HepG2 (cell line): ENCODE results near the gene LYST. TPM values are rescaled to one million over a fixed set of nuclear protein-coding genes. Genes with fewer than 3 reads are reported as not detected.
A peak's percentile ranks its signal among the peaks of the same experiment; 100 is the strongest.

ENCODE experiments used
- ATAC-seq: fragments of 200-7000 bp; cut with Tn5 transposase; 3 replicates; pipeline ENCODE4 v1.9.1; 2020; ENCODE audit warnings: mild to moderate bottlenecking, moderate library complexity
- BruUV-seq: library from RNA; stranded (reverse); fragments of 400-500 nt; replicated peaks from 2 replicates; lab custom pipeline; 2021; lab: Mats Ljungman, UMichigan
- CTCF ChIA-PET: fragments of 300-600 bp; formaldehyde crosslinking; extraction: SDS; loops from one replicate; lab custom pipeline; 2021; ENCODE audit warnings: low total read pairs, inconsistent platforms, low intra/inter-chr PET ratio; lab: Yijun Ruan, JAX
- POLR2A ChIA-PET: fragments of 350-600 bp; sonication (Branson Sonifier 250); formaldehyde crosslinking; loops from one replicate; lab custom pipeline; 2020; ENCODE audit warnings: antibody characterized with exemption, inconsistent platforms; lab: Yijun Ruan, JAX
- DNase-seq: peaks from one replicate; pipeline ENCODE4 v3.0.0-alpha.2; 2015; ENCODE audit warnings: low spot score
- FAIRE-seq: peaks from 3 replicates; lab custom pipeline; 2011; peaks lifted over from hg19 to GRCh38; lab: Jason Lieb, UNC
- H2AFZ ChIP-seq: one replicate; pipeline ENCODE4 v1.6.1; 2011; ENCODE audit warnings: low read length, inconsistent platforms
- H3K27ac ChIP-seq: fragments of 300-600 bp; 3 replicates; pipeline ENCODE4 v1.8.0; 2011; ENCODE audit warnings: mixed run types, mild to moderate bottlenecking, mixed read lengths, low read length, inconsistent platforms; ENCODE audit not compliant: insufficient read depth; ENCODE audit errors: extremely low read length
- H3K27me3 ChIP-seq, 2 experiments: fragments of 200-600 bp in 1 of 2; 2 replicates in 1 of 2; 3 replicates in 1 of 2; pipeline versions ENCODE4 v1.6.0 to v1.8.0; 2011; ENCODE audit warnings: low read length in 2 of 2, mild to moderate bottlenecking in 2 of 2, moderate library complexity in 2 of 2, inconsistent platforms in 1 of 2; ENCODE audit not compliant: insufficient read depth in 2 of 2, control insufficient read depth in 1 of 2
- H3K36me3 ChIP-seq, 2 experiments: fragments of 200-600 bp in 1 of 2; replicated peaks in 1 of 2; 2 replicates in 1 of 2; 3 replicates in 1 of 2; pipeline versions ENCODE4 v1.5.1 to v1.8.0; 2011; ENCODE audit warnings: low read length in 2 of 2, inconsistent platforms in 1 of 2; ENCODE audit not compliant: insufficient read depth in 2 of 2, control insufficient read depth in 1 of 2
- H3K4me1 ChIP-seq: 2 replicates; pipeline ENCODE4 v1.5.1; 2012; ENCODE audit warnings: low read length, inconsistent platforms; ENCODE audit not compliant: insufficient read depth
- H3K4me2 ChIP-seq: 2 replicates; pipeline ENCODE4 v1.6.0; 2011; ENCODE audit warnings: low read depth, low read length, inconsistent platforms
- H3K4me3 ChIP-seq, 3 experiments: fragments of 200-600 bp in 1 of 3; sonication (generic), shearing (Covaris generic) in 1 of 3; replicated peaks in 1 of 3; 2 replicates each; pipeline ENCODE4 v1.5.1; 2011 to 2016; ENCODE audit warnings: low read length in 3 of 3, inconsistent platforms in 2 of 3, low read depth in 2 of 3, mild to moderate bottlenecking in 2 of 3, control low read depth in 1 of 3, mixed read lengths in 1 of 3; ENCODE audit not compliant: insufficient read depth in 1 of 3
- H3K79me2 ChIP-seq: one replicate; pipeline ENCODE4 v1.6.1; 2011; ENCODE audit warnings: low read length, inconsistent platforms; ENCODE audit not compliant: insufficient read depth
- H3K9ac ChIP-seq: 2 replicates; pipeline ENCODE4 v1.6.0; 2011; ENCODE audit warnings: mild to moderate bottlenecking, low read depth, low read length, inconsistent platforms; ENCODE audit not compliant: insufficient read depth
- H3K9me3 ChIP-seq: 2 replicates; pipeline ENCODE4 v1.5.1; 2012; ENCODE audit warnings: mild to moderate bottlenecking, low read length
- H4K20me1 ChIP-seq: 2 replicates; pipeline ENCODE4 v1.6.0; 2011; ENCODE audit warnings: inconsistent platforms, mild to moderate bottlenecking, low read length, moderate library complexity; ENCODE audit not compliant: insufficient read depth
- CEBPB ChIP-seq: IDR thresholded peaks from 2 replicates; pipeline ENCODE4 v1.6.1; 2011; ENCODE audit warnings: low read depth, low read length, improper control_type of control experiment, borderline replicate concordance
- EP300 ChIP-seq, 3 experiments: sonication (generic) in 1 of 3; formaldehyde crosslinking in 1 of 3; IDR thresholded peaks; 2 replicates each; pipeline versions ENCODE4 v1.5.1 to v1.6.1; 2011 to 2020; ENCODE audit warnings: low read depth in 2 of 3, low read length in 2 of 3, borderline replicate concordance in 1 of 3, improper control_type of control experiment in 1 of 3, mild to moderate bottlenecking in 1 of 3, missing genetic modification reagents in 1 of 3, moderate library complexity in 1 of 3
- RXRB ChIP-seq: IDR thresholded peaks from 2 replicates; pipeline ENCODE4 v1.6.1; 2016; ENCODE audit warnings: borderline replicate concordance, missing genetic modification reagents, missing compliant biosample characterization
- SUZ12 ChIP-seq: fragments of 150-350 bp; IDR thresholded peaks from 2 replicates; pipeline ENCODE4 v1.6.1; 2014; ENCODE audit warnings: low read depth, low read length
- ZBTB1 ChIP-seq: sonication (generic); formaldehyde crosslinking; IDR thresholded peaks from 2 replicates; pipeline ENCODE4 v1.4.0; 2020; ENCODE audit warnings: missing genetic modification reagents, borderline replicate concordance
- ZFY ChIP-seq: sonication (generic); formaldehyde crosslinking; IDR thresholded peaks from 2 replicates; pipeline ENCODE4 v1.4.0; 2020; ENCODE audit warnings: missing genetic modification reagents
- ZNF274 ChIP-seq: sonication (generic); formaldehyde crosslinking; IDR thresholded peaks from 2 replicates; pipeline ENCODE4 v1.5.1; 2020; ENCODE audit warnings: mild to moderate bottlenecking, missing genetic modification reagents
- ZSCAN12 ChIP-seq: sonication (generic); formaldehyde crosslinking; IDR thresholded peaks from 2 replicates; pipeline ENCODE4 v1.9.0; 2021; ENCODE audit warnings: mild to moderate bottlenecking, missing genetic modification reagents
- WGBS: methylation state at CpG from one replicate; pipeline ENCODE4 v1.1.6; 2017; ENCODE audit warnings: low lambda C conversion rate; 5-methylcytosine and 5-hydroxymethylcytosine counted together
- in situ Hi-C: cut with HindIII; loops from 2 replicates; pipeline ENCODE4 v1.10.0; 2017; ENCODE audit warnings: low pct_unique_long_range_greater_than_20kb; ENCODE audit not compliant: extremely low pct_ligation_motif_present
- intact Hi-C: fragments of 100-400 bp; cut with micrococcal nuclease; formaldehyde crosslinking; loops from one replicate; pipeline ENCODE4 v1.10.0; 2022; ENCODE audit not compliant: unreplicated experiment
- polyA plus RNA-seq, 8 experiments: library from polyadenylated mRNA; depleted of rRNA in 3 of 8; stranded (reverse) in 7 of 8; unstranded in 1 of 8; fragments of >200 nt; fragmentation: Illumina TruSeq in 4 of 8; extraction: Trizol in 4 of 8; gene quantifications; 2 replicates each; pipeline versions ENCODE4 v1.2.1 to v1.2.3, GENCODE V29; 2011 to 2016; ENCODE audit warnings: low read depth in 4 of 8, missing spikeins in 1 of 8, mixed read lengths in 1 of 8; ENCODE audit not compliant: insufficient read depth in 1 of 8
- total RNA-seq, 5 experiments: library from RNA; depleted of rRNA; stranded (reverse); fragments of >200 nt; fragmentation: Illumina TruSeq; extraction: Trizol; gene quantifications; 2 replicates each; pipeline ENCODE4 v1.2.3, GENCODE V29; 2016; ENCODE audit warnings: low read depth in 1 of 5
- TF ChIP-seq, protein P1 (sequence below): sonication (generic); formaldehyde crosslinking; IDR thresholded peaks from 2 replicates; pipeline ENCODE4 v1.9.0; 2021; ENCODE audit warnings: missing genetic modification reagents, borderline replicate concordance
- TF ChIP-seq, protein P2 (sequence below): sonication (generic); formaldehyde crosslinking; IDR thresholded peaks from 2 replicates; pipeline ENCODE4 v1.4.0; 2020; ENCODE audit warnings: missing genetic modification reagents
- TF ChIP-seq, protein P3 (sequence below): IDR thresholded peaks from 2 replicates; pipeline ENCODE4 v1.6.1; 2016; ENCODE audit warnings: missing compliant biosample characterization, missing genetic modification reagents, borderline replicate concordance
- TF ChIP-seq, protein P4 (sequence below): sonication (generic); formaldehyde crosslinking; conservative IDR thresholded peaks from 2 replicates; pipeline ENCODE4 v1.8.0; 2022; ENCODE audit warnings: mild to moderate bottlenecking, moderate library complexity, missing genetic modification reagents

Gene LYST
- total and polyA plus RNA-seq, 2 of the 13 experiments (the other 11 are each of a cell fraction or from before 2014, with no cell fraction given), result 0.91 to 2.5 TPM

DNA sequence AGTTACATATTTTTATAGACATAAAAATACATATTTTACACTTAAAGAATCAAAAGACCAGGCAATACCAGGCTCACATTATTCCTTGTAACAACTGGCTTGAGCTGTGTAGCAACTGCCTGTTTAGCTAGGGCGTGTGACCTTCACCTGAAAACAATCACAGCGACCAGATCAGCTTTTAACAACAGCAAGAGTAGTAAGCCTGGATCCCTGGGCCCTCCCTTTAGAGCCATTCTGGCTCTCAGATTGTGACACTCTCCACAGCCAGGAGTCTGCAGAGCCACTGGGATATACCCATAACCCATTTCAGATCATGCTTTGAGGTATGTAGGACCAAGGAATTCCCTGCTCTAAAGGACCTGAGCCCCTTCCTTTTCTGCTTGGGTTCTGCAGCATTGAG is 187.7 kb downstream of the LYST start (continued):
- TF ChIP-seq, protein P1, sequence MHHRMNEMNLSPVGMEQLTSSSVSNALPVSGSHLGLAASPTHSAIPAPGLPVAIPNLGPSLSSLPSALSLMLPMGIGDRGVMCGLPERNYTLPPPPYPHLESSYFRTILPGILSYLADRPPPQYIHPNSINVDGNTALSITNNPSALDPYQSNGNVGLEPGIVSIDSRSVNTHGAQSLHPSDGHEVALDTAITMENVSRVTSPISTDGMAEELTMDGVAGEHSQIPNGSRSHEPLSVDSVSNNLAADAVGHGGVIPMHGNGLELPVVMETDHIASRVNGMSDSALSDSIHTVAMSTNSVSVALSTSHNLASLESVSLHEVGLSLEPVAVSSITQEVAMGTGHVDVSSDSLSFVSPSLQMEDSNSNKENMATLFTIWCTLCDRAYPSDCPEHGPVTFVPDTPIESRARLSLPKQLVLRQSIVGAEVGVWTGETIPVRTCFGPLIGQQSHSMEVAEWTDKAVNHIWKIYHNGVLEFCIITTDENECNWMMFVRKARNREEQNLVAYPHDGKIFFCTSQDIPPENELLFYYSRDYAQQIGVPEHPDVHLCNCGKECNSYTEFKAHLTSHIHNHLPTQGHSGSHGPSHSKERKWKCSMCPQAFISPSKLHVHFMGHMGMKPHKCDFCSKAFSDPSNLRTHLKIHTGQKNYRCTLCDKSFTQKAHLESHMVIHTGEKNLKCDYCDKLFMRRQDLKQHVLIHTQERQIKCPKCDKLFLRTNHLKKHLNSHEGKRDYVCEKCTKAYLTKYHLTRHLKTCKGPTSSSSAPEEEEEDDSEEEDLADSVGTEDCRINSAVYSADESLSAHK, result no peak
- peak; percentile 60; the same call in 1 of the 2 replicates for TF ChIP-seq CEBPB

DNA sequence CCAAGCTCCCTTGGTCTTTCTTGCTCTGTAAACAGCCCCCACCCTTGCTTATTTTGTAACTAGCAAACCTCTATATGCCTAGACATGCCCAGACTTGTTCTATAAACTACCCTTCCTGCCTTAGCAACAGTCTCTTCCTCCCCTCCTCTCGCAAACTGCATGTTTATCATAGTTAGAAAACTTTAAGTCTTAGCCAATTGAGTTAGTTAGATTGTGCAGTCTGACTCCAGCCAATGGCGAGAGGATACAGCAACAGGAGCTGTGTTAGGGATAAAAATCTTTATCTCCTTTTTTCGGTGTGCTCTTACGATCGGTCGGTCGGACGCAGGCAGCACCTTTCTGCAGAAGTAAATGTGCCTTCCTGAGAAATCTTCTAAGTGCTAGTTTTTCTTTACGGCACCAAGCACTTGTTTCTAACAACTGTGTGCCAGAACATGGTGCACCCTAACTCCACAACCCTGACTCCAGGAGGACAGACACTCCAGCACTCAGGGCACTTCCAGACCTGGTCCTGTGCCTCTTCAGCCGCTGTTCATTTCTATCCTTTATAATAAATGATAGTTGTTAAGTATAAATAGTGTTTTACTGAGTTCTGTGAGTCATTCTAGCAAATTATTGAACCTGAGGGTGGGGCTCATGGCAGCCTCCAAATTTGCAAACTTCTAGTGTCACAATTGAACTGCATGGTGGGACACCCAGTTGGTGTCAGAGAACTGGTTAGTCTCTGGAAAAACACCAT is 191.4 kb downstream of the LYST start:
- no peak for FAIRE-seq
- no peak for TF ChIP-seq RXRB (CRISPR knock-in tag)
- TF ChIP-seq ZFY (CRISPR knock-in tag), result no peak
- TF ChIP-seq, protein P2, sequence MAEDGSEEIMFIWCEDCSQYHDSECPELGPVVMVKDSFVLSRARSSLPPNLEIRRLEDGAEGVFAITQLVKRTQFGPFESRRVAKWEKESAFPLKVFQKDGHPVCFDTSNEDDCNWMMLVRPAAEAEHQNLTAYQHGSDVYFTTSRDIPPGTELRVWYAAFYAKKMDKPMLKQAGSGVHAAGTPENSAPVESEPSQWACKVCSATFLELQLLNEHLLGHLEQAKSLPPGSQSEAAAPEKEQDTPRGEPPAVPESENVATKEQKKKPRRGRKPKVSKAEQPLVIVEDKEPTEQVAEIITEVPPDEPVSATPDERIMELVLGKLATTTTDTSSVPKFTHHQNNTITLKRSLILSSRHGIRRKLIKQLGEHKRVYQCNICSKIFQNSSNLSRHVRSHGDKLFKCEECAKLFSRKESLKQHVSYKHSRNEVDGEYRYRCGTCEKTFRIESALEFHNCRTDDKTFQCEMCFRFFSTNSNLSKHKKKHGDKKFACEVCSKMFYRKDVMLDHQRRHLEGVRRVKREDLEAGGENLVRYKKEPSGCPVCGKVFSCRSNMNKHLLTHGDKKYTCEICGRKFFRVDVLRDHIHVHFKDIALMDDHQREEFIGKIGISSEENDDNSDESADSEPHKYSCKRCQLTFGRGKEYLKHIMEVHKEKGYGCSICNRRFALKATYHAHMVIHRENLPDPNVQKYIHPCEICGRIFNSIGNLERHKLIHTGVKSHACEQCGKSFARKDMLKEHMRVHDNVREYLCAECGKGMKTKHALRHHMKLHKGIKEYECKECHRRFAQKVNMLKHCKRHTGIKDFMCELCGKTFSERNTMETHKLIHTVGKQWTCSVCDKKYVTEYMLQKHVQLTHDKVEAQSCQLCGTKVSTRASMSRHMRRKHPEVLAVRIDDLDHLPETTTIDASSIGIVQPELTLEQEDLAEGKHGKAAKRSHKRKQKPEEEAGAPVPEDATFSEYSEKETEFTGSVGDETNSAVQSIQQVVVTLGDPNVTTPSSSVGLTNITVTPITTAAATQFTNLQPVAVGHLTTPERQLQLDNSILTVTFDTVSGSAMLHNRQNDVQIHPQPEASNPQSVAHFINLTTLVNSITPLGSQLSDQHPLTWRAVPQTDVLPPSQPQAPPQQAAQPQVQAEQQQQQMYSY, result no peak
- TF ChIP-seq ZBTB1 (CRISPR knock-in tag), result no peak
- TF ChIP-seq SUZ12, result no peak
- TF ChIP-seq, protein P3, sequence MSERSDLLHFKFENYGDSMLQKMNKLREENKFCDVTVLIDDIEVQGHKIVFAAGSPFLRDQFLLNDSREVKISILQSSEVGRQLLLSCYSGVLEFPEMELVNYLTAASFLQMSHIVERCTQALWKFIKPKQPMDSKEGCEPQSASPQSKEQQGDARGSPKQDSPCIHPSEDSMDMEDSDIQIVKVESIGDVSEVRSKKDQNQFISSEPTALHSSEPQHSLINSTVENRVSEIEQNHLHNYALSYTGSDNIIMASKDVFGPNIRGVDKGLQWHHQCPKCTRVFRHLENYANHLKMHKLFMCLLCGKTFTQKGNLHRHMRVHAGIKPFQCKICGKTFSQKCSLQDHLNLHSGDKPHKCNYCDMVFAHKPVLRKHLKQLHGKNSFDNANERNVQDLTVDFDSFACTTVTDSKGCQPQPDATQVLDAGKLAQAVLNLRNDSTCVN (CRISPR knock-in tag), result no peak
- peak in 1 of 2 experiments; percentile 39; a peak in 2 of 4 replicates for TF ChIP-seq EP300 (IDR thresholded peaks at IDR 0.05; ENCODE audit: low read depth in 2 of 2, low read length in 2 of 2)
- TF ChIP-seq EP300 (CRISPR knock-in tag; IDR thresholded peaks at IDR 0.05; ENCODE audit: borderline replicate concordance), result no peak
- no peak for TF ChIP-seq ZNF274 (CRISPR knock-in tag)
- no peak for TF ChIP-seq ZSCAN12 (CRISPR knock-in tag)
- TF ChIP-seq, protein P4, sequence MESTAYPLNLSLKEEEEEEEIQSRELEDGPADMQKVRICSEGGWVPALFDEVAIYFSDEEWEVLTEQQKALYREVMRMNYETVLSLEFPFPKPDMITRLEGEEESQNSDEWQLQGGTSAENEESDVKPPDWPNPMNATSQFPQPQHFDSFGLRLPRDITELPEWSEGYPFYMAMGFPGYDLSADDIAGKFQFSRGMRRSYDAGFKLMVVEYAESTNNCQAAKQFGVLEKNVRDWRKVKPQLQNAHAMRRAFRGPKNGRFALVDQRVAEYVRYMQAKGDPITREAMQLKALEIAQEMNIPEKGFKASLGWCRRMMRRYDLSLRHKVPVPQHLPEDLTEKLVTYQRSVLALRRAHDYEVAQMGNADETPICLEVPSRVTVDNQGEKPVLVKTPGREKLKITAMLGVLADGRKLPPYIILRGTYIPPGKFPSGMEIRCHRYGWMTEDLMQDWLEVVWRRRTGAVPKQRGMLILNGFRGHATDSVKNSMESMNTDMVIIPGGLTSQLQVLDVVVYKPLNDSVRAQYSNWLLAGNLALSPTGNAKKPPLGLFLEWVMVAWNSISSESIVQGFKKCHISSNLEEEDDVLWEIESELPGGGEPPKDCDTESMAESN, result no peak

More for the DNA sequence above, 191.4 kb downstream of the LYST start:
- peak overlapping the region; percentile 60 for H3K27ac ChIP-seq
- peaks cover 23% of the 10 kb centered on the region for H3K4me1 ChIP-seq
- H3K27me3 ChIP-seq, result no peaks in the 10 kb centered on the region
- 95% methylated on average over 10 of the region's 10 CpGs for WGBS
- no peak overlapping the region for H3K9ac ChIP-seq
- in situ Hi-C loops, result no loop called here
- no peaks in the 10 kb centered on the region for H3K79me2 ChIP-seq
- ATAC-seq, result peak; percentile 46; the same call in 1 of the 3 replicates
- intact Hi-C loops, result no loop called here
- H3K4me2 ChIP-seq, result no peak overlapping the region
- peaks cover 21% of the 10 kb centered on the region for H3K9me3 ChIP-seq
- BruUV-seq, result no TSS peak
- H2AFZ ChIP-seq, result peak overlapping the region; percentile 34
- H3K36me3 ChIP-seq, result no peaks in the 10 kb centered on the region
- no peaks in the 10 kb centered on the region for H4K20me1 ChIP-seq
- ChIA-PET POLR2A (interaction anchor here (1.3 kb wide), 1 partner anchor 18 kb away, joined by 6 read pairs; no protein-coding TSS in a partner anchor), CTCF (no interaction called here)
- no peak overlapping the region for H3K4me3 ChIP-seq
- peak; percentile 39 for DNase-seq
